T47D (cell line): ENCODE data around the gene UBE3A.

Experiments used
- DNase-seq, 2 experiments: peaks; one replicate each; pipeline versions ENCODE4 v3.0.0 to v3.0.0-alpha.2; 2011 to 2012; ENCODE audit warnings: low read depth in 1 of 2, low spot score in 1 of 2
- JUND ChIP-seq: IDR thresholded peaks from 2 replicates; pipeline ENCODE4 v1.6.1; 2012; ENCODE audit warnings: low read depth
- in situ Hi-C: cut with HindIII; loops from 2 replicates; pipeline ENCODE4 v1.10.0; 2016; ENCODE audit warnings: low sequenced_read_pairs, low pct_unique_long_range_greater_than_20kb

Gene UBE3A

GRCh38 chr15:25438601-25439368 is at the start of gene UBE3A:
Gene UBE3A, minus strand, starts transcription at chr15:25439024. Its CDS starts 29,917 bp downstream, at chr15:25409107.
- in situ Hi-C loops = no loop called here
- peak; percentile 80 to 95 for DNase-seq

GRCh38 chr15:25487226-25487884 is 48.5 kb upstream of the UBE3A start:
- in situ Hi-C loops = no loop called here
- TF ChIP-seq JUND = no peak
- no peak for DNase-seq

More at GRCh38 chr15:25438601-25439368, at the start of gene UBE3A:
- no peak for TF ChIP-seq JUND

GRCh38 chr15:25486051-25486450 is 47.2 kb upstream of the UBE3A start:
- no peak for DNase-seq
- in situ Hi-C loops = no loop called here
- TF ChIP-seq JUND = no peak

GRCh38 chr15:25481208-25481859 is 42.5 kb upstream of the UBE3A start:
- in situ Hi-C loops = no loop called here
- no peak for TF ChIP-seq JUND
- peak; percentile 13 to 78 for DNase-seq

GRCh38 chr15:25478313-25478712 is 39.5 kb upstream of the UBE3A start:
- no peak for TF ChIP-seq JUND
- no peak for DNase-seq
- in situ Hi-C loops = no loop called here

- TF ChIP-seq JUND = no peak
- DNase-seq = no peak
- in situ Hi-C loops = no loop called here
Measured at GRCh38 chr15:25477816-25478215, 39.0 kb upstream of the UBE3A start.

GRCh38 chr15:25474251-25474650 is 35.4 kb upstream of the UBE3A start:
- in situ Hi-C loops = no loop called here
- TF ChIP-seq JUND = no peak
- DNase-seq = no peak

- DNase-seq = no peak
- TF ChIP-seq JUND = no peak
- in situ Hi-C loops = no loop called here
Measured at GRCh38 chr15:25470230-25470629, 31.4 kb upstream of the UBE3A start.

GRCh38 chr15:25469377-25469776 is 30.6 kb upstream of the UBE3A start:
- DNase-seq = peak in 1 of 2 experiments; percentile 31
- in situ Hi-C loops = no loop called here
- TF ChIP-seq JUND = no peak

GRCh38 chr15:25468611-25469010 is 29.8 kb upstream of the UBE3A start:
- no peak for TF ChIP-seq JUND
- in situ Hi-C loops = no loop called here
- DNase-seq = no peak

- TF ChIP-seq JUND = no peak
- in situ Hi-C loops = no loop called here
- DNase-seq = peak in 1 of 2 experiments; percentile 22
Measured at GRCh38 chr15:25465835-25466234, 27.0 kb upstream of the UBE3A start.

GRCh38 chr15:25464784-25465183 is 26.0 kb upstream of the UBE3A start:
- no peak for TF ChIP-seq JUND
- no peak for DNase-seq
- in situ Hi-C loops = no loop called here

- no peak for TF ChIP-seq JUND
- in situ Hi-C loops = no loop called here
- no peak for DNase-seq
Measured at GRCh38 chr15:25464383-25464782, 25.6 kb upstream of the UBE3A start.
